D721Med (cell line): ENCODE results near the gene ARHGEF39.

ENCODE experiments used
- DNase-seq: peaks from one replicate; pipeline ENCODE4 v3.0.0; 2011; ENCODE audit warnings: low spot score; ENCODE audit not compliant: insufficient read length
- FAIRE-seq: peaks from 2 replicates; lab custom pipeline; 2011; peaks lifted over from hg19 to GRCh38; lab: Jason Lieb, UNC
- CTCF ChIP-seq: IDR thresholded peaks from 2 replicates; pipeline ENCODE4 v1.5.1; 2012; ENCODE audit warnings: mild to moderate bottlenecking, control low read depth; ENCODE audit not compliant: insufficient read depth; ENCODE audit errors: missing control alignments

ARHGEF39 gene

GRCh38 chr9:35664531-35665470, at the start of gene ARHGEF39:
Gene ARHGEF39, minus strand, starts transcription at chr9:35665195. Its CDS starts 26 bp downstream, at chr9:35665169.
- peak; percentile 98 for DNase-seq
- no peak for FAIRE-seq
- peak; percentile 27 for TF ChIP-seq CTCF

GRCh38 chr9:35714123-35714522, 49.1 kb upstream of the ARHGEF39 start:
- FAIRE-seq (no peak), DNase-seq (no peak)
- TF ChIP-seq CTCF: no peak

GRCh38 chr9:35713578-35713977, 48.6 kb upstream of the ARHGEF39 start:
- DNase-seq (no peak), FAIRE-seq (no peak)
- TF ChIP-seq CTCF: no peak

GRCh38 chr9:35712762-35713400, 47.9 kb upstream of the ARHGEF39 start:
- TF ChIP-seq CTCF: no peak
- DNase-seq (no peak), FAIRE-seq (no peak)

- FAIRE-seq (no peak), DNase-seq (no peak)
- no peak for TF ChIP-seq CTCF
Measured at GRCh38 chr9:35711501-35712428, 46.8 kb upstream of the ARHGEF39 start.

- FAIRE-seq (no peak), DNase-seq (no peak)
Measured at GRCh38 chr9:35710818-35711500, 46.0 kb upstream of the ARHGEF39 start.

More at GRCh38 chr9:35710818-35711500, 46.0 kb upstream of the ARHGEF39 start:
- TF ChIP-seq CTCF: no peak
